GM19395 (cell line): ENCODE measurements around the gene PYY.

Experiments used
- ATAC-seq: cut with Tn5 transposase; IDR thresholded peaks from one replicate; pipeline ENCODE4 v1.9.1; 2021; ENCODE audit warnings: mild to moderate bottlenecking, moderate library complexity; ENCODE audit not compliant: unreplicated experiment

PYY gene

GRCh38 chr17:43917348-43918025 is 36.3 kb downstream of the PYY start:
- no peak for ATAC-seq

GRCh38 chr17:43917016-43917347 is 36.8 kb downstream of the PYY start:
- no peak for ATAC-seq

DNA sequence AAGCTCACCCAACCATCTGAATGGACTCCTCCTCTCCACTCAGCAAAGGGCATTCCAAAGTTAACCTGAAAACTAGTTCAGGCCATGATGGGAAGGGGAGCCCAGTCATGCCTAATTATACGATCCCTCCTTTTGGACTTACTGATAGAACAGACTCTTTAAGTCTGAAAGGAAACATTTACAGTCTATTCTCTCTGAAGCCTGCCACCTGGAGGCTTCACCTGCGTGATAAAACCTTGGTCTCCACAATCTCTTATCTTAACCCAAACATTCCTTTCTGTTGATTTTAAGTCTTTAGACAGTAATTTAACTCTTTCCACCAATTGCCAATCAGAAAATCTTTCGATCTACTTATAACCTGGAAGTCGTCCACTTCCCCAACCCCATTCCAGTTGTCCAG is 37.4 kb downstream of the PYY start:
- no peak for ATAC-seq

DNA sequence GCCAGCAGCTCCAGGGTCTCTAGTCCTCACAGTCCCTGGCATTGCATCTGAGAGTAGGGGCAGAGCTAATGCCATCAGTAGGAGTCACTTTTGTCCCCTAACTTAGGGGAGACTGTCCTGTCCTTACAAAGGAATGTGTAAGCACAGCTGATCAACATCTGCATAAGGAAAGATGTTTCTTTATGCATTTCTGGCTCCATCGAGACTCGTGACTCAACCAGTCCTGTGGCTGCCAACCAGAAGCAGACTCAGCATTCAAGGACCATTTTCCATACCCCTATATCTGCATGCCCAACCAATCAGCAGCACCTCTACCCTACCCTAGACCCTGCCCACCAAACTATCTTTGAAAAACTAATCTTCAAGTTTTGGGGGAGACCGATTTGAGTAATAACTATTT is 38.2 kb downstream of the PYY start:
- ATAC-seq: no peak

DNA sequence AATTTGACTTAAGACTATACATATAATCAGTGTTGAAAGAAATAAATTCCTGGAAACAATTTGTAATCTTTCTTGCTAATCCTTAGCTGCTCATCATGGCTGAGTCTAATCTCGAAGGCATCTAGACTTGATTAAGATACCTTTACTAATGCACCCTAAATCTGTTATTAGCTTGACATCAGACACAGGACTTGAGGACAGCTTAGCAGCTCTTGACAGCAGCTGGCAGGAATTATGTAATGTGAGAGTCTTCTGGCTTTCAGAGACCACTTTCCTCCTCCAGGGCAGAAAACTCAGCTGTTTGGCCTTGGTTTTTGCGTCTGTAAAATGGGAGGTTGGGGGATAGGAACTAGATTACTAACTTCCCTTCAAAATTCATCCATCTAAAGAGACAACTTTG is 39.3 kb downstream of the PYY start:
- no peak for ATAC-seq

- no peak for ATAC-seq
Observed at GRCh38 chr17:43913584-43913983, 40.2 kb downstream of the PYY start.

DNA sequence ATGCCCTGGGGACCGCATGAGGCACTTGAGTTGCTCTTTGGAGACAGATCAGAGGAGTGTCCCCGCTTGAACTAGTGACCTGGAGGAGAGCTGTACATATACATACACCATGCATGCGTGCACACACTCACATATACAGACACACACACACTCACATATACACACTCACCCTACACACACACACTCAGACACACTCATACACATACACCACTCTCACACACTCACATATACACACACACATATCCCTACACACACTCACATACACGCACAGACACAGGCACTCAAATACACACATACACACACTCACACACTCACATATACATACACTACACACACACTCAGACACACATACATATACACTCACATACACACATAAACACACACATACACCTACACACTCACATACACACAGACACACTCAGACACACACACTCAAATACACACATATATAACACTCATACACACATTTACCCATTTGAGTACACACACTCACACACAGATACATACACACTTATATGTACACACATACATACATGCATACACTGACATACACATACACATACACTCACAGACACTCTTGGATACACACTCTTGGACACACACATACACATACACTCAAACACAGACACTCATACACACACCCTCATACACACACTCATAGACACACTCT is 41.0 kb downstream of the PYY start:
- ATAC-seq: no peak

DNA sequence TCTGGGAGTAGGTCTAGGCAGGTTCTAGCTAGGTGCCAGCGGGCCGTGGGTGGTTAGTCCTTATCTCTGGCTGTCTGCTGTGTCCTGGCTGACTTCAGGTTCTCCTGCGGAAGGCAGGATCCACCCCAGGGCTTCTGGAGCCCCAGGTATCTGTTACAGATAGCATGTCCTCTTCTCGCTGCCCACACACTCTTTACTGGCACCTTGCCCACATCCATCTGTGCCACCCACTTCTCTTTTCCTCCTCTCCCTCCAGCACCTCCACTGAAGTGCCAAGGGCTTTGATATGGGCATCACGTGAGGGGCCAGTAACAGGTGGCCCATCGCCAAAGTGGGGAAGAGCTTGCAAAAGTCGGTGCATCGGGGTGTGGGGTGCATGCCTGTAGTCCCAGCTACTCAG is 41.8 kb downstream of the PYY start:
- no peak for ATAC-seq

- no peak for ATAC-seq
Observed at GRCh38 chr17:43909537-43910231, 44.1 kb downstream of the PYY start.

DNA sequence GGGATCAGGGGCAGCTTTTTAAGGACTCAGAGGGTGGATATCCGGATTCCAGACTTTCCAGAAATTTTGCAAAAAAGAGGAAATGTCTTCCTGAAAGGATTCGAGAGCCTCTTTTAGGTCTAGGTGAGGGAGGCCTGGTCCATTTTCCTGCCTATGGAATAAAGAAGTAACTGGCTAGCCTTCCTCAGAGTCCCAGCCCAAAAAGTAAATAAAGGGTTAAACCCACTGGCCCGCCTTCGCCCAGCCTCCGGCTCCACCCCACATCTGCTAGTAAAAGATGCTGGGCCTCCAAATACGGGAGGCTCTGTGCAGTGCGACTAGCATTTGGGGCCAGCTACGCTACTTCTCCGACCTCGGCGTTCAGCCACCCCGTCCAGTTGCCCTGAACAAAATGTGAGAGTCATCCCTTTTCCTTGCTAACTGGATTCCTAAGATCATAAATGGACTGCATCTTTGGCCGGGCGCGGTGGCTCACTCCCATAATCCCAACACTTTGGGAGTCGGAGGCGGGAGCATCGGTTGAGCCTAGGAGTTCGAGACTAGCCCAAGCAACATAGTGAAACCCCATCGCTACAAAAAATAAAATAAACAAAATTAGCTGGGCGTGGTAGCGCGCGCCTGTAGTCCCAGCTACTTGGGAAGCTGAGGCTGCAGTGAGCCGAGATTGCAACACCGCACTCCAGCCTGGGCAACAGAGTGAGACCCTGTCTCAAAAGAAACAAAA is 45.6 kb downstream of the PYY start:
- ATAC-seq: no peak

- ATAC-seq: no peak
Observed at GRCh38 chr17:43907425-43907981, 46.2 kb downstream of the PYY start, which contains the start of gene MPP2. TSS of gene MPP2 (minus strand) at chr17:43907536. CDS start at chr17:43904460, 3,076 bp downstream.

DNA sequence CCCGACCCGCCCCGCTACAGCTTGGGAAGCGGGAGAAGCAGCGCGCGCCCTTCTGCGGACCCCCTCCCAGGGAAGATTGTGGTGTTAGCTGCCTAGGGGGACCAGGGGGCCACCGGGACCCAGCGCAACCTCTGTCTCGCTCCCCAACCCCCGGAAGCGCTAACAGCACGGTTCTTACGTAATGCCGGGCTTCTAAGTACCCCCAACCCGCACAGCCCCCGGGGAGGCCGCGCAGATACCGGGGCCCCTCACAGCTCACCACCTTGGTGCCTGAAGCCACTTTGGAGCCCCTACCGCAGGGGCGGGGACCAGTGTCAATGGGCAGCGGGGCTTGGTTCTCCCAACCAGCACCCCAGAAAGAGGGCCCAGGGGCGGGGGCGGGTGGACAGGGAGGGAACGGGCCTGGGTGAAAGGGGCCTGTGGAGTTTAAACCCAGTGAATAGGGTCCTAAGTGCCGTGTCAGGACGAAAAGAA is 46.8 kb downstream of the PYY start:
- ATAC-seq: no peak

GRCh38 chr17:43905985-43906852 is 47.5 kb downstream of the PYY start:
- ATAC-seq: no peak

DNA sequence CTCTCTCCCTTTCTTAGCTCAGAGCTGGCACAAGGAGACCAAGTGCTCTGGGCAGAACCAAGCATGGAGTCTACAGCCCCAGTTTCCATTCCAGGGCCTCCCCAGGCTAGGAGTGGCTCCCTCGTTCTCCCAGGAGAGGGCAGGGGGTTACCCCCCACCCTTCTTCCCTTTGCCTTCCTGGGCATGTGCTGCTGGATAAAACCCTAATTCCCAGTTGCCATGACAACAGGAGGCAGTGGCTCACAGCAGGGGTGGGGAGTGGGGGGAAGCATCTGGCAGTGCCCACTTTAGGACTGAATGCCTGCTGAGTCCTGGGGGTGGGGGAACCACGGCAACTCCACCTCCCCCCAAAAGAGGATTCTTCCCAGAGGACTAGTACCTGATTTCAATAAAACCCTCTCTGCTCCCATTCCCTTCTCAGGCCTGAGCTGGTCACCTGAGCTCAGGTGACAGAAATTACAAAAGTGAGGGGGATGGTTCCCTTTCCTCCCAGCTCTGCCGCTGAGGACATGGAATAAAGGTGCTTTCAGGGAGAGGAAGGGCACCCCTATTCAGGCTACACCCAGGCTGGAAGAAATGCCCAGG is 48.2 kb downstream of the PYY start:
- ATAC-seq: no peak
